H54 (cell line): ENCODE data around the gene TCL1B.
"Not testable (repeated sequence)": the region's sequence is repeated elsewhere in the genome, so short reads cannot be mapped to it uniquely, and the experiment has no call there.

Experiments
- DNase-seq: peaks from one replicate; pipeline ENCODE4 v3.0.0; 2011; ENCODE audit warnings: low spot score, mixed read lengths; ENCODE audit not compliant: insufficient read length
- FAIRE-seq: peaks from 3 replicates; lab custom pipeline; 2011; peaks lifted over from hg19 to GRCh38; lab: Jason Lieb, UNC
- POLR2A ChIP-seq: IDR thresholded peaks from 2 replicates; pipeline ENCODE4 v1.6.1; 2011; ENCODE audit warnings: low read depth, mild to moderate bottlenecking, low read length

The TCL1B gene

DNA sequence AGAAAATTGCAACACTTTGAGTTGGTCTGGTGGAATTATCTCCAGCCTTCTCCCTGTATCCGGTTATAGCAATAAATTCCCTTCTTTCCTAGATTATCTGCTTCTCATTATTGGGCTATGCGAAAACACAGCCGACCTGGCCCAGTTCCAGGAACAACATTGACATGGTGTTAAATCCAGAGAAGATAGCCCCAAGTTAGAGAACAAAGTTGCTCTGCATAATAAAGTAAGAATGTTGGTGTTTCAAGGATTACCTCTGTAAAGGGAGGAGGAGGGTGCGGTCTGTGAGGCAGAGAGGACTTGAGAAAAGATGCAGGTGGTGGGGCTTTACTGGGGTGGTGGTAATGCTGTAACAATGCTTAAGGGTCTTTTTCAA is 15.6 kb downstream of the TCL1B start:
- TF ChIP-seq POLR2A = no peak
- FAIRE-seq (no peak), DNase-seq (no peak)

- DNase-seq (no peak), FAIRE-seq (no peak)
- no peak for TF ChIP-seq POLR2A
These were observed 17.1 kb downstream of the TCL1B start for GRCh38 chr14:95703341-95703740.

DNA sequence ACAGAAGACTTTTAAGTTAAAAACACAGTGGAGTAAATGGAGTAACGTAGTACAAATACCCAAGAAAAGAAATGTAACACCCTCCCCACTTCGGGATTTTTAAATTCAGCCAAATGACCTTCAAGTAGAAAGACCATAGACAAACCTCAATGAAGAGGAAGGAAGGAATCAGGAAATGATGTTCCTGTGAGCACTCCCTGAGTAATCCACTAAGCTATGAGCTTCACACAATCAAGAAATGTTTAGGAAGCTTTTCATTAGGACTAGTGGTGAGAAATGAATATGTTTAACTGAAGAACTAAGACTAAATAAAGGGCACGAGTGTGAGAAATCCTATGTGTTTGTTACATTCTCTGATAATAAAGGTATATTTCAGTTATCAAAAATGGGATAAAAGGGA is 17.6 kb downstream of the TCL1B start:
- FAIRE-seq = no peak
- no peak for TF ChIP-seq POLR2A

GRCh38 chr14:95705518-95705917 is 19.3 kb downstream of the TCL1B start:
- no peak for TF ChIP-seq POLR2A
- DNase-seq = no peak
- no peak for FAIRE-seq

More for the DNA sequence above, 17.6 kb downstream of the TCL1B start:
- DNase-seq = no peak

GRCh38 chr14:95707327-95707726 is 21.1 kb downstream of the TCL1B start:
- TF ChIP-seq POLR2A = no peak
- DNase-seq (no peak), FAIRE-seq (no peak)

DNA sequence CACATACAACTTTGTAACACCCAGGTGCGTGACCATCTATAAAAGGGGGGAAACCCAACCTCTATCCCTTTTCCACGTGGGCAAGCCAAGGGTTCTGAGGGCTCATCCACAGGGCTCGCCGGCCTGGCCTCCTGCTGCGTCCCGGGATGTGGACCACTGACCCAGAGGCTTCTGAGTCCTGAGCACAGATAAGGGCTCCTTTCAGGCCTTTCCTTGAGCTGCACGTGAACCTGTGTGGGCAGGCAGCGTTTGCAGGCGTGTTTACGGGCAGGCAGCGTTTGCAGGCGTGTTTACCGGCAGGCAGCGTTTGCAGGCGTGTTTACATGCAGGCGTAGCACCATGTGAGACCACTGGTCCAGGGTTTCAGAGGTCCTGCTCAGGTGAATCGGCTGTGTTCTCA is 23.9 kb downstream of the TCL1B start:
- DNase-seq (no peak), FAIRE-seq (no peak)
- TF ChIP-seq POLR2A = no peak

DNA sequence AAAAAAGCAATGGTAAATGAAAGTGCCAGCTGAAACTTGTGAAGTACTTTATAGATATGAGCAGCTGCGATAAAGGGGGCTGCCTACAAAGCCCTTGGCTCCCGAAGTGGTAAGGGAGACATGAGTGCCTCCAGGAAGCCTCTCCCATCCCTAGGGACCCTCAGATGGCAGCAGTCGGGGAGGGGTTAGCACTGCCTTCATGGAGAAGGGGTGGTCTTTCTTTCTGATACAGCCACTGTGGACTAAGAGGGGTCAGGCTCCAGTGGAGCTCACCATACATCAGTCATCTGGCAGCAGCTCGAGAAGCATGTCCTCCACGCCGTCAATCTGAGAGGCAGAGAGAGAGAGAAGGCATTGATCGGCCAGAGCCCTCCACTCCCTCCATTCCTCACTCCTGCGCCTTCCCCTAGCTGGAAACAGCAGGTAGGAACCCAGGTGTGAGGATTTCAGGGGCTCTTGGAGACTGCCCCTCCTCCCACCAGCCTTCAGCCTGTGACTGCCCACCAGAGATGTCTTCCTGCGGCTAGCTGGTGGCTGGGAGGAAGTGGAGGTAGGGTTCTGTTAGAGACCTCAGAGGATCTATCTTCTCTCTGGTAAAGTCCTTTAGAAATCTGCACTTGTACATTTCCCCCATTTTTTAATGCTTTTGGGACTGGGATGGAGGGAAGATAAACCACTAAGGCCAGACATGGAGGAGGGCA is 25.4 kb downstream of the TCL1B start:
- no peak for DNase-seq
- no peak for FAIRE-seq
- TF ChIP-seq POLR2A = no peak

DNA sequence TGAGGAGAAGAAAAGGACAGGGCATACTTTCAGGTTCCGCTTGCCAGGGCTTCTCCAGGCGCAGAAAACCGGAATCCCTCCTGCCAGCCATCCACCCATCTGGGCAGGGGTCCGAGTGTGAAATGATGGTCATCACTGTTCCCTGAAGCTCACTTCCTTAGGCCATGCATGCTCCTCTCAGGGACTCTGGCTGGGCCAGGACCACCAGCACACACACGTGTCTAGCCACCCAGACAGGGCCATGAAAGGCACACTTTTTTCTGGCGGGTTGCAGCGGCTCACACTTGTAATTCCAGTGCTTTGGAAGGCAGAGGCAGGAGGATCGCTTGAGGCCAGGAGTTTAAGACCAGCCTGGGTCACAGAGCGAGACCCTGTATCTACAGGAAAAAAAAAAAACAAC is 26.2 kb downstream of the TCL1B start:
- FAIRE-seq (no peak), DNase-seq (no peak)
- no peak for TF ChIP-seq POLR2A

DNA sequence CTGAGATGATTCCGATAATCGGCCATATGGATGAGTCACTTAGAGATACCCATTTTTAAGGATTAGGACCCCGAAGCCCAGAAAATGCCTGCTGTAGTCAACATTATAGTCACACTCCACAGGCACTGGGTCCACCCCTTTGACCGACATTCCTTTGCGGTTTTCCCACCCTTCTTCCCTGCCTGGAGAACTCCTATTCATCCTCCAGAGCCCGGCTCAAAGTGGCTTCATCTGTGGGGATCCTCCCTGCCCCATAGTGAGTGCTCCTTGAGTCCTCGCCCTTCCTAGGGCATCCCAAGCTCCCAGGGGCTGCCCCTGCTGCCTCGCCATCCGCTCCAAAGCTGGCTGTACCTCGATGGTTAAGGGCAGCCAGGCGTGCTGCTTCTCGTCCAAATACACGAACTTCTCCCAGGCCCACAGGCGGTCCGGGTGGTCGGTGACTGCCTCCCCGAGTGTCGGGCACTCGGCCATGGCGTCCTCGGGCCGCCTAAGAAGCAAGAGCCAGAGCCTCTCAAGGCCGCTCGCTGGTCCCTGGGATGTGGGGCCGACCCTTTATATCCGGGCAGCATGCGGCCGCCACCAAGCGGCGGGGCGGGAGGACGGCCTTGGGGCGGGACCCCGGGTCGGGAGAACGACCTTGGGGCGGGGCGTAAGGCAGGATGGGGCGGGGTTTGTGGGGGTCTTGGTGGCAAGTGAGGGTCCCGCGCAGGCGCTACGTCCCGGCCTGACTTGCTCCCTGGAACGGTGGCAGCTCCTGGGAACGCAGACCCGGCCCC is 27.6 kb downstream of the TCL1B start, which contains the start of gene TCL1A:
Gene TCL1A (minus strand): TSS at position 530 of the 776 bp plus-strand sequence. CDS start 59 bp downstream, at position 471.
- no peak for FAIRE-seq
- no peak for DNase-seq
- no peak for TF ChIP-seq POLR2A

DNA sequence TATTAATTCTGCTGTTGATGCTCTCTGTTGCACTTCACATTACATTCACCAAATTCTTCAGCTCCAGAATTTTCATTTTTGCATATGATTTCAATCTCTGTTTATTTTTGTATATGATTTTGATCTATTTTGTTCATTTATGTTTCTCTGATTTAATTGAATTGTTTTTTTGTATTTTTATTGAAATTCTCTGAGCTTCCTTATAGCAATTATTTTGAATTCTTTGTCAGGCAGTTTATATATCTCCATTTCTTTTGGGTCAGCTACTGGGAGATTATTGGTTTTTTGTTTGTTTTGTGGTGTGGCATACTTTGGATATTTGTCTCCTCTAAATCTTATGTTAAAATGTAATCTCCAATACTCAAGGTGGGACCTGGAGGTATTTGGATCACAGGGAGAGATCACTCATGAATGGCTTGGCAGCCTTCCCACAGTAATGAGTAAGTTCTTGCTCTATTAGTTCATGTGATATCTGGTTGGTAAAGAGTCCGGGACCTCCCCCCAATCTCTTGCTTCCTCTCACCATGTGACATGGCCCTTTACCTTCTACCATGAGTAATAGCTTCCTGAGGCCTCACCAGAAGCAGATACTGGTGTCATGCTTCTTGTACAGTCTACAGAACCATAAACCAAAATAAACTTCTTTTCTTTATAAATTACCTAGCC is 36.4 kb downstream of the TCL1B start:
- FAIRE-seq = no peak
- TF ChIP-seq POLR2A = no peak
- DNase-seq = no peak

- no peak for FAIRE-seq
- TF ChIP-seq POLR2A = no peak
- no peak for DNase-seq
These were observed 39.6 kb downstream of the TCL1B start for GRCh38 chr14:95725685-95726336.

- DNase-seq (no peak), FAIRE-seq (no peak)
- TF ChIP-seq POLR2A = no peak
These were observed 41.0 kb downstream of the TCL1B start for GRCh38 chr14:95727056-95727700.

DNA sequence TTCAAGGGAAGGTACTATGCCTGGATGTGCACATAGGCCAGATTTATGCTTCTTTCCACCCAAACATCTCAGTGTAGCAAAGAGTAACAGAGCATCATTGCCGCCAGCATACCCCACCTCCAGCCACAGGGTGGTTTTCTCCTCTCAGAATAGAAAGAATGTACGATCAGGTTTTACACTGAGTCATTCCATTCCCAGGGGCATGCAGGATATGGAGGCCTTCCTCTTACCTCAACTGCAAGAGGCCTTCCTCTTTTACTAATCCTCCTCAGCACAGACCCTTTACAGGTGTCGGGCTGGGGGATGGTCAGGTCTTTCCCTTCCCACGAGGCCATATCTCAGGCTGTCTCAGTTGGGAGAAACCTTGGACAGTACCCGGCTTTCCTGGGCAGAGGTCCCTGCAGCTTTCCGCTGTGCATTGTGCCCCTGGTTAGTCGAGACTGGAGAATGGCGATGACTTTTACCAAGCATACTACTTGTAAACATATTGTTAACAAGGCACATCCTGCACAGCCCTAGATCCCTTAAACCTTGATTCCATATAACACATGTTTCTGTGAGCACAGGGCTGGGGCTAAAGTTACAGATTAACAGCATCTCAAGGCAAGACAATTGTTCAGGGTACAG is 43.3 kb downstream of the TCL1B start:
- not testable (repeated sequence) for DNase-seq, FAIRE-seq
